ENCODE data around the gene DRICH1.
"Not testable (repeated sequence)": the region's sequence is repeated elsewhere in the genome, so short reads cannot be mapped to it uniquely, and the experiment has no call there.

- TF ChIP-seq ISL1 (CRISPR knock-in tag; IDR thresholded peaks at IDR 0.05); TOX (CRISPR knock-in tag; IDR thresholded peaks at IDR 0.05; ENCODE audit: borderline replicate concordance); ARNTL (CRISPR knock-in tag; IDR thresholded peaks at IDR 0.05; ENCODE audit: borderline replicate concordance, low read depth); ZFP30 (CRISPR knock-in tag; IDR thresholded peaks at IDR 0.05); RARB (CRISPR knock-in tag; IDR thresholded peaks at IDR 0.05); CREB5 (CRISPR knock-in tag; IDR thresholded peaks at IDR 0.05; ENCODE audit: low read depth); PATZ1 (CRISPR knock-in tag; IDR thresholded peaks at IDR 0.05; ENCODE audit: borderline replicate concordance); ZC3H10 (CRISPR knock-in tag; IDR thresholded peaks at IDR 0.05); ZFP3 (CRISPR knock-in tag; IDR thresholded peaks at IDR 0.05); TSHZ2 (CRISPR knock-in tag; IDR thresholded peaks at IDR 0.05): not testable (repeated sequence)
These were observed 28.3 kb upstream of the DRICH1 start for GRCh38 chr22:23660381-23660780.

Measured in SK-N-SH treated with all-trans-retinoic acid at 6 μM for 48 hours (cell line).